ENCODE data around the gene EDIL3.

DNA sequence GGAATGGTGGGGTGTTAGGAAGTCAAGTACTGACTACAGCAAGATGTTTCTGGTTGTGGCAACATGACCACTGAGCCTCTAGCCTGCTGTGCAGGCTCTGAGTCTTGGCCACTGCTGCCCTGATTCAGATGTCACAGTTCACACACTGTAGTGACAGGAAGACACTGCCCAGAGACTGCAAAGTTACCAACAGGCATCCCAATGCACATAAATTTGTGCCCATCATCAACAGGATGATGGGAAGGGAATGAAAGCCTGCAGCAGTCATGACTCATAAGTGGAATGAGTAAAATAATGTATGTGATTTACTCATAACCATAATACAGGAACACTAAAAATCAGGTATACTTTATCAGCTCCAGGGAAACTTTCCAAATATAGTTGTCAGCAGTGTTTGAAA is 412.4 kb downstream of the EDIL3 start:
- TF ChIP-seq CTCF (optimal IDR thresholded peaks at IDR 0.05 in 1 of 3, IDR thresholded peaks at IDR 0.05 in 1 of 3, conservative IDR thresholded peaks at IDR 0.05 in 1 of 3; ENCODE audit: extremely low read depth in 1 of 3, insufficient read depth in 2 of 3, low read length in 3 of 3) (no peak), EZH2 (IDR thresholded peaks at IDR 0.05; ENCODE audit: low read length) (no peak)

Measured in keratinocyte (primary cell).